SW480 (cell line): ENCODE measurements around the gene WFS1.

Experiments used
- DNase-seq: peaks from one replicate; pipeline ENCODE4 v3.0.0-alpha.2; 2016; ENCODE audit warnings: low spot score

The WFS1 gene

DNA sequence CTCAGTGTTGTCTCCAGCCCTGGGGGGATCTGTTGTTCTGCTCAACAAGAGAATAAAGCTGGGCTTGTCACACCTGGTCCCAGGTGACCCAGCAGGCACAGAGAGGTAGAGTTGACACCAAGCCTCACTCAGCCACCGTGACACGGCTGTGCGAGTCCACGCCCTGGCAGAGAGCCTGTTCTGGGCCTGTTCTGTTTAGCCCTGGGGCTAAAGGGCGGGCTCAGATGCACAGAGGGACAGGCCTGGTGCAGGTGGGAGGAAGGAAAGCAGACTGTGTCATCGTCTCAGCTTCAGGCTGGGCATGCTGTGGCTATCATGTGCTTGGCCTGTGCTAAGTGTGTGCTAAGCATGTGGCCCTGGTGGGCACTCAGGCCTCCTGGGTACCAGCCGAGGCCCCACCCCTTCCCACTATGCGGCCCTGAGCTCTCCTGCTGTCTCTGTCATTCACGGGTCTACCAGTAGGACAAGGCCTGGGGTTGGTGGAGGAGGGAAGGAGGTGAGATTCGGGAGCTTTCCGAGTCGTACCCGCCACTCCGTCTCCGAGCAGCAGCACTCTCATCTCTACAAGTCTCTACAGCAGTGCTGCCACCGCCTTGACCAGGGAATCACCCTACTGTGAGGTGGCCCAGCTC lies 10.8 kb downstream of the WFS1 start:
- DNase-seq = no peak

DNA sequence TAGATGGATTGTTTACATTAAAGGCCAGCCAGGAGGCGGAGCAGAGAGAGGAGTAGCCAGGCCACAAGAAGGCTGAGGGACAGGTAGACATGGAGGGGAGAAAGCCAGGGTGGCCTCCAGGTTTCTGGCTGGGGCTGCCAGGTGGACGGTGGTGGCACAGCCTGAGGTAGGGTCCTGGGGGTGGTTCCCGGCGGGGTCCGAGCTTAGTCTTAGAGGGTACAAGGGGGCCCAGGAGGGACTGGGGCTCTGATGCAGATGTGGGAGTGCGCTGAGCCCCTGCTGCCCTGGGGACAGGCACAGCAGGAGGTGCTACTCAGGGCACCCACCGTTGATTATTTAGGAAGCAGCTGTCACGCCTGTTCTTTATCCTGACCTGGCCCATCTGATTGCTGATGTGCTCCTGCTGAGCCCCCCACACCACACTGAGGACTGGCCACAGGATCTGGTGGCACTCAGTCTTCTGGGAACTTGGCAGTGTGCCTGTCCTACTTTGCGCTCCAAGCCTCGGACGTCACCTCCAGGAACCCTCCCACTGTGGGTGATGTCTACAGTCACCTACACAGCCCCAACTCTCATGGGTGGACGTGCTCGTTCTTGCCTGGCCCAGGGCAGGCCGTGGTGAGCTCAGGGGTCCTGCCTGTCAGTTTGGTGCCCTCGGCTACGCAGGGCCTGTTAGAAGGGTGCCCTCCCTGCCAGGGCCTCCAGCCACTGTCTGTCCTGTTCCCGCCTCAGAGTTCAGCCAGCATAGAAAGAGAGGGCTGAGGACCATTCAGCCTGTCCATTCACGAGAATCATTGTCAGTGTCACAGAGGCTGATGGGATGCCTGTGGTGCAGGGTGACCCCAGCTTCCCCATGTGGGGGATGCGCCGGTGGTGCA lies 12.0 kb downstream of the WFS1 start:
- DNase-seq = no peak

DNA sequence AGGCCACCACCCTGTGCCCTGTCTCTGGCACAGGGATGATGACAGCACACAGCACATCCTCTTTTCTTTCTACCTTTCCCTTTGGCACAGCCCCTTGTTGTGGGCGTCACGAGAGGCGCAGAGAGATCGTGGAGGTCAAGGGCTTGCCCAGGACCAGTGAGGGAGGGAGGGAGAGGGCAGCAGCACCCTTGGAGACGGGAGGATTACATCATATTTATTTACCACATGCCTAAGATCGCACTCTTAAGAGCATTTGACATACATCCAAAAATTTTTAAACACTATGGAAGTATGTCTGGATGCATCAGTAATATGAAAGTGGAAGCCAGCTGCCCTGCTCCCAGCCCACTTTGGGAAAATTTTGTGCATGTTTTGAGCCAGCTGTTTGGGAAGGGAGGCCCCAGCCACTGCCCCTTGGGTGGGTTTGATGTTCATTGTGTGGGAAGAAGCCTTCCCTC lies 12.7 kb downstream of the WFS1 start:
- DNase-seq = no peak

- no peak for DNase-seq
These were observed 13.6 kb downstream of the WFS1 start for GRCh38 chr4:6283282-6283681.

- DNase-seq = no peak
These were observed 17.6 kb downstream of the WFS1 start for GRCh38 chr4:6287017-6287788.

- no peak for DNase-seq
These were observed 18.7 kb downstream of the WFS1 start for GRCh38 chr4:6288342-6288741.

DNA sequence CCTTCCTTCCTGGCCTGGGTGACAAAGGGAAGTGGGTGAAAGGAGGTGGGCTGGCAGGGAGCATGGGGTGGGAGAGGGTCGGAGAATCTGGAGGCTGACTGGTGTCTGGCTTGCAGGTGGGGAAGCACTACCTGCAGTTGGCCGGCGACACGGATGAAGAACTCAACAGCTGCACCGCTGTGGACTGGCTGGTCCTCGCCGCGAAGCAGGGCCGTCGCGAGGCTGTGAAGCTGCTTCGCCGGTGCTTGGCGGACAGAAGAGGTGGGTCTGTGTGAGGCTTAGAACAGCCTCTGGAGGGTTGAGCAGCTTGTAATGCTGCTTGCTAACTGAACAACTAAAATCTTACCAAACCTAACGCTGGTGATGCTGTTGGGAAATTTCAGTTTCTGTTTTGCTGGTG lies 19.2 kb downstream of the WFS1 start:
- no peak for DNase-seq

DNA sequence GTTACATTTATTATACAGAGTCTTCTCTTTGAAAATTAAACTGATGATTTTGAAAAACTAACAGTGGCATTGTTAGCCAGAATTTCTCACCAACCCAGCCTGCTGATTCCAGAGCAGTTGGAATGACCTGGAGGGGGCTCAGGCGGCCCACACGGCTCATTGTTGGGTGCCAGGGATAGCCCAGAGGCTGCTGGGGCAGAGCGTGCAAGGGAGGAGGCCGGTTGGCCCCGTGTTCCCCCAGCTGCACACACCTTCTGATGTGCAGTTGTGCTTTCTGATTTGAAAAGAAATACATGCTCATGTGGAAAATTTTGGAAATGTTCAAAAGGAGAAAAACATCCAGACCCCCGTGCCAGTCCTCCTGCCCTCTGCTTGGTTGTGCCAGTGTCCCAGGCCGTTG lies 20.6 kb downstream of the WFS1 start:
- no peak for DNase-seq

GRCh38 chr4:6290769-6291547 lies 21.3 kb downstream of the WFS1 start:
- no peak for DNase-seq

GRCh38 chr4:6291784-6292297 lies 22.2 kb downstream of the WFS1 start:
- DNase-seq = no peak

DNA sequence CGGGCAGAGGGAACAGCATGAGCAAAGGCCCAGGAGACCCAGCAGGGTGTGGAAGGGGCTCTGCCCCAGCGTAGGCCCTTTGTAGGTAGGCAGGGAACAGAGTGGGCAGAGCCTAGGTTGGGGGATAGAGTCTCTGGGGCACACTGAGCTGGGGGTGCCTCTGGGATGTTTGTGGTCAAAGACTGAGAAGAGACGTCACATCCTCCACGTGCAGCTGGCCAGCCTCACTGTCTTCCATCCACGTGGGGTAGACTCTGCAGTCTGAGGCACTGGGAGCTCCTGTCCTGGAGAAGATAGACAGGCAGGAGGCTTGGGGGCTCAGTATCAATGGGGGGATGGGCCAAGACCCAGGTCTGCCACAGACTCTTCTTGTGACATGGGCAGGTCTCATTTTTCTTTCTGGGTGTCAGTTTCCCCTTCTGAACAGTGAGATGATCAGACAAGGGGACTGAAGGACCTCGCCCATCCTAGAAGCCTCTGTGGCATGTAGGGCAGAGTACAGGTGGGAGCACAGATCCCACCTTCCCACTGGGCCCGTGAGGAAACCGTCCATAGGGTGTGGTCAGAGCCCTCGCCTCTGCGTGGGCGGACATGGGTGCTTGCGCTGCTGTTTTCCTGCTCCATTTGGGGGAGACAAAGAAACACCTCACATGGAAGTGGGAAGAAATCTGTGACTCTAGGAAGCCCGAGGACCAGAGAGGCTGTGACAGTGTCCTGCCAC lies 22.9 kb downstream of the WFS1 start:
- no peak for DNase-seq

DNA sequence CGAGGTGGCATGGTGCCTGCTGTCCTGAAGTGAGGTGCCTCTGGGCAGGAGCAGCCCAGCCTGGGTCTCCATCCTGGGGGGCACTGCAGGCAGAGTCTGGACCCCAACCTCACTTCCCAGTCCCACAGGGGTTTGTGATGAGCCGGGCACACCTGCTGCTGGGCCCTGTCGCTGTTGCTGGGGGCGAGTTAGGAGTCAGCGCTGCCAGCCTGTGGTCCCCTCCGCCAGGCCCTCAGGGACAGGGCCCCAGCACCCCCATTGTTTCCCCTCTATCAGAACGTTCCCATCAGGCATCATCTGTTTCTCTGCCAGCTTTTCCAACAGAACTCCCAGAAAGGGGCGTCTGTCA lies 23.4 kb downstream of the WFS1 start:
- DNase-seq = no peak

DNA sequence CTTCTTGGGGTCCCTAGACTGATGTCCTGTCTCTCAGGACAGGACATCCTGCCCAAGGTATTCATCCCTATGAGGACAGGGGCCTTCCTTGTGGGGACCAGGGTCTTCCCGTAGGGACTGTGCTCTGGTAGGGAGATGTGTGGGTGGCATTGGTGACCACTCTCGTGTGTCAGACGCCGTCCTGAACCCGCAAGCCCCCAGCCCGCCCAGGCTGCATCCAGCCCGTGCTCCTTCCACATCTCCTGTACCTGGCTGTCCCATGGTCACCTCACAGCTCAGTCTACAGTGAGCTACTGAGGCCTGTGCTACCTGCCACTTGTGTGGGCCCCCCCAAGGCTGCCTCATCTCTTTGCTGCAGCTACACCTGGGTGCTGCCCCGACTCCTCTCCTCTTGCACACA lies 24.0 kb downstream of the WFS1 start:
- DNase-seq = no peak

DNA sequence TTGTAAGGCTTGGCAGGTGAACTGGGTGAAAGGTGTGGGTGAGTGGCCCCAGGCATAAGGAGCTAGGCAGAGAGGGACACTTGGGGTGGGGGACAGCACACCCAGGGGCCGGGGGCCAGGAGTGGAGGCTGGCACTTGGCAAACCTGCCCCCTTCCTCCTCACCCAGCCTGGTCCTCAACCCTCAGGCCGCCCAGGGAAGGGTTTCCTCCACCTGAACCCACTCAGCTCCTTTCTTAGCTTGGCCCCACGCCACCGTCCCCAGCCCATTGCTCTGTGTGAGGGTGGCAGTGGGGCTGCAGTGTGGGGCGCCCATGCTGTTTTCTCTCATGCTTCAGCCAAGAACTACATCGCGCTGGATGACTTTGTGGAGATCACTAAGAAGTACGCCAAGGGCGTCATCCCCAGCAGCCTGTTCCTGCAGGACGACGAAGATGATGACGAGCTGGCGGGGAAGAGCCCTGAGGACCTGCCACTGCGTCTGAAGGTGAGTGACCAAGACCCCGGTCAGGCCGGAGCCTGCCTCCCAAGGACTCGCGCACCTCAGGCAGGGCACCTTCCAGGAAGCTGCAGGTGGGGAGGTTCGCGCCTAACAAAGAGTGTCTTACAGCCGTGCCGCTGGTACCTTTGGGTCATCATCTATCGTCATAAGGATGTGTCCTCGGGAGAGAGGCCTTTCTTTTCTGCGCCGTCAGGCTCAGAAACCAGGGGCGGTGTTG lies 25.2 kb downstream of the WFS1 start:
- DNase-seq = no peak

DNA sequence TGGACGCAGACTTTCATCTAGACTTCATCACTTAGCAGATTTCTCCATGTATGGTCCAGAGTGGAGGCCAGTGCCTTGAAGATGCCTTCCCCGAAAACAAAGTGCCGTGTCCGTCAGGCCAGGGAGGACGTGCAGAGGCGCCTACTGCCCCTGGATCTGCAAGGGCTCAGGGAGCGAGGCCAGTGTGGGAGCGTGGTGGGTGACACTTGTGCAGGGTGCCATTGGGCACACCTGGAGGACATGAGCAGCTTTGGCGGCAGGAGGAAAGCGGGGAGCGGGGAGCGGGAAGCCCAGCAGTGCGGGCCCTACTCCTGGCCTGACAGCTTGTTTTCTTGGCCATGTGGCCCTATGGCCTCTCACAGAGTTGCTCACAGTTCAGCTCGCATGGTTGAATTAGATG lies 25.8 kb downstream of the WFS1 start:
- no peak for DNase-seq

DNA sequence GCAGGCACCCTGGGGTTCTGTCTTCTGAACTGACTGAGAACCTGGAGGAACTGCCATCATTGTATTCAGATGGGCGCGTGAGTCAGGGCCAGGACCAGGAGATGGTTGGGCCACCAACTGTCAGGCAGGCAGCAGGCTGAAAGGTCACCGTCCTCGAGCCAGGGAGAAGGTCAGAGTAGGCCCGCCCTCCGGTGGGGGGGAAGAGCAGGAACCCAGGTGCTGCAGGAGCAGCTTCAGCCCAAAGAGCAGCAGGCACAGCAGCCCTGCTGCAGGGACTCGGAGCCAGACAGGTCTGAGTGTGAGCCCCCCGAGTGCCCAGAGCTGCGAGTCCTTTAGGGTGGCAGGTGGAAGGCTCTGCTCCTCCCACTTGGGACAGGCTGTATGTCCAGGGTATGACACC lies 26.4 kb downstream of the WFS1 start:
- no peak for DNase-seq

- DNase-seq = no peak
These were observed 27.7 kb downstream of the WFS1 start for GRCh38 chr4:6297266-6297815.

DNA sequence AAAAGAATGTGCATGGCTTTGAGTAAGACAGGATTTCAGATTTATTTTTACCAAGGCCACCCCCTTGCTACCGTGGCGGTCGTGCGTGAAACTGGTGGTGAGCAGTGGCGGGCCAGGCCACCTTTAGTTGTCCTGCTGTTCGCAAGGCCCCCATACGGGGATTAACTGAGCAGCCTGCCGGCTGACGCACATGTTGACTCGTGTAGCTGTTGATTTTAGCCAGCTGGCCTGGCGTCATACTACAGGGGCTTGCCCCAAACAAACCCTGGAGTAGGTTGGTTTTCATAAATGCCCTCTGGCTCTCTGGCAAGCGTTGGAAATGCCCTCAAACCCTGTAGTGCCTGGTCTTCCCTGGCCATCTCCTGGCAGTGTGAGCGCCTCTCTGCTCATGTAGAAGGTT lies 28.4 kb downstream of the WFS1 start:
- no peak for DNase-seq

GRCh38 chr4:6298852-6299251 lies 29.2 kb downstream of the WFS1 start:
- DNase-seq = no peak

DNA sequence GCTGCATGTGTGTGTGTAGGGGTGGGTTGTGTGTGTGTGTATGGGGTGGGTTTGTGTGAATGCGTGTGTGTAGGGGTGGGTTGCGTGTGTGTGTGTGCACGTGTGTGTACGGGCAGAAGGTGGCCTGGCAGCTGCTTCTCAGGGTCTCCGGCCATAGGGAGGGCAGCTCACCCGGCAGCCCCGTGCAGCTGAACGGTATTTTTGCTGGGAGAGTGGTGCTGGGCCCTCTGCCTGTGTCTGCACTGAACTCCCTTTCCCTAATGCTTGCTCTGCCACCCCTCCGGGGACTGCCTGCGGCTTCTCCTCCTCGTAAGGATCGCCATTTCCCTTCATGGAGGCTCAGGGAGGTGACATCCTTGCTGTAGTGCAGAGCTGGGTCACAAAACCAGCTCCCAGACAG lies 30.2 kb downstream of the WFS1 start:
- DNase-seq = no peak
